ENCODE data around the gene FGG.

FGG gene

GRCh38 chr4:154564311-154564710, 48.1 kb downstream of the FGG start:
- H3K4me3 ChIP-seq (ENCODE audit: low read depth, low read length), result no peak overlapping the region
- DNase-seq (ENCODE audit: low read depth), result no peak
- TF ChIP-seq CTCF (conservative IDR thresholded peaks at IDR 0.05; ENCODE audit: low read depth, low read length), result no peak

GRCh38 chr4:154562697-154563254, 49.7 kb downstream of the FGG start, which contains the start of gene FGB:
Gene FGB (plus strand): TSS chr4:154563011. CDS start chr4:154563019, 8 bp downstream.
- no peak within 1 kb of the TSS for H3K4me3 ChIP-seq (ENCODE audit: low read depth, low read length)
- no peak for TF ChIP-seq CTCF (conservative IDR thresholded peaks at IDR 0.05; ENCODE audit: low read depth, low read length)

GRCh38 chr4:154560824-154561231, 51.6 kb downstream of the FGG start:
- no peak for TF ChIP-seq CTCF (conservative IDR thresholded peaks at IDR 0.05; ENCODE audit: low read depth, low read length)
- DNase-seq (ENCODE audit: low read depth), result peak; percentile 88
- no peak overlapping the region for H3K4me3 ChIP-seq (ENCODE audit: low read depth, low read length)

More at GRCh38 chr4:154562697-154563254, 49.7 kb downstream of the FGG start, which contains the start of gene FGB:
- no peak for DNase-seq (ENCODE audit: low read depth)

GRCh38 chr4:154560419-154560801, 52.0 kb downstream of the FGG start:
- no peak overlapping the region for H3K4me3 ChIP-seq (ENCODE audit: low read depth, low read length)
- TF ChIP-seq CTCF (conservative IDR thresholded peaks at IDR 0.05; ENCODE audit: low read depth, low read length), result no peak
- DNase-seq (ENCODE audit: low read depth), result peak; percentile 14

GRCh38 chr4:154559494-154560418, 52.7 kb downstream of the FGG start:
- peak; percentile 86 for DNase-seq (ENCODE audit: low read depth)

GRCh38 chr4:154559141-154559493, 53.3 kb downstream of the FGG start:
- DNase-seq (ENCODE audit: low read depth), result no peak
- H3K4me3 ChIP-seq (ENCODE audit: low read depth, low read length), result no peak overlapping the region
- TF ChIP-seq CTCF (conservative IDR thresholded peaks at IDR 0.05; ENCODE audit: low read depth, low read length), result no peak

More at GRCh38 chr4:154559494-154560418, 52.7 kb downstream of the FGG start:
- no peak overlapping the region for H3K4me3 ChIP-seq (ENCODE audit: low read depth, low read length)
- peak; percentile 79 for TF ChIP-seq CTCF (conservative IDR thresholded peaks at IDR 0.05; ENCODE audit: low read depth, low read length)

Data from choroid plexus epithelial cell (primary cell).